Common myeloid progenitor, CD34-positive (primary cell): Measurements from ENCODE around the gene KCNA3.

Experiments
- CTCF ChIA-PET: fragments of 350-600 bp; sonication (Branson Sonifier 250); formaldehyde crosslinking; loops from one replicate; lab custom pipeline; 2021; ENCODE audit warnings: antibody characterized with exemption; lab: Charles Lee
- POLR2A ChIA-PET: fragments of 350-600 bp; sonication (Branson Sonifier 250); formaldehyde crosslinking; loops from one replicate; lab custom pipeline; 2021; ENCODE audit warnings: antibody characterized with exemption; lab: Charles Lee
- DNase-seq, 3 donors: peaks; one replicate each; pipeline versions ENCODE4 v3.0.0 to v3.0.0-alpha.2; 2013
- H3K27ac ChIP-seq, 2 experiments: 1 replicate in 1 of 2; 2 replicates in 1 of 2; pipeline ENCODE4 v1.7.0; 2013; ENCODE audit warnings: inconsistent platforms in 2 of 2, low read length in 2 of 2, mild to moderate bottlenecking in 2 of 2, low read depth in 1 of 2, moderate library complexity in 1 of 2; ENCODE audit not compliant: severe bottlenecking in 2 of 2, insufficient read depth in 1 of 2, poor library complexity in 1 of 2
- H3K27me3 ChIP-seq, 5 experiments: replicated peaks in 2 of 5; 1 replicate in 3 of 5; 2 replicates in 2 of 5; pipeline versions ENCODE4 v1.6.1 to v1.7.0; 2013; ENCODE audit warnings: low read length in 4 of 5, mild to moderate bottlenecking in 2 of 5, moderate library complexity in 2 of 5, inconsistent platforms in 1 of 5; ENCODE audit not compliant: insufficient read depth in 5 of 5, control insufficient read depth in 4 of 5
- H3K36me3 ChIP-seq, 4 experiments: 1 replicate in 2 of 4; 2 replicates in 2 of 4; pipeline versions ENCODE4 v1.6.1 to v1.7.0; 2013; ENCODE audit warnings: low read length in 3 of 4, control low read depth in 1 of 4, mild to moderate bottlenecking in 1 of 4; ENCODE audit not compliant: control insufficient read depth in 4 of 4, insufficient read depth in 4 of 4
- H3K4me1 ChIP-seq, 4 experiments: 1 replicate in 3 of 4; 2 replicates in 1 of 4; pipeline versions ENCODE4 v1.6.1 to v1.7.1; 2013; ENCODE audit warnings: low read length in 3 of 4, mild to moderate bottlenecking in 3 of 4, control low read depth in 1 of 4, inconsistent platforms in 1 of 4, moderate library complexity in 1 of 4; ENCODE audit not compliant: control insufficient read depth in 4 of 4, insufficient read depth in 4 of 4; ENCODE audit errors: control extremely low read depth in 1 of 4
- H3K4me3 ChIP-seq, 7 experiments: 1 replicate in 4 of 7; 2 replicates in 3 of 7; pipeline versions ENCODE4 v1.5.1 to v1.7.0; 2013; ENCODE audit warnings: mild to moderate bottlenecking in 7 of 7, low read length in 6 of 7, moderate library complexity in 6 of 7, inconsistent platforms in 2 of 7, low read depth in 2 of 7, control low read depth in 1 of 7; ENCODE audit not compliant: insufficient read depth in 4 of 7, control insufficient read depth in 1 of 7; ENCODE audit errors: extremely low read depth in 1 of 7
- H3K9me3 ChIP-seq, 5 experiments: 1 replicate in 4 of 5; 2 replicates in 1 of 5; pipeline versions ENCODE4 v1.6.1 to v1.7.1; 2013; ENCODE audit warnings: low read length in 4 of 5, mild to moderate bottlenecking in 2 of 5, inconsistent platforms in 1 of 5, low read depth in 1 of 5, moderate library complexity in 1 of 5; ENCODE audit not compliant: control insufficient read depth in 4 of 5, insufficient read depth in 2 of 5; ENCODE audit errors: control extremely low read depth in 1 of 5
- WGBS: methylation state at CpG from one replicate; pipeline ENCODE4 v1.1.5; 2013; ENCODE audit not compliant: insufficient coverage; 5-methylcytosine and 5-hydroxymethylcytosine counted together

The KCNA3 gene

DNA sequence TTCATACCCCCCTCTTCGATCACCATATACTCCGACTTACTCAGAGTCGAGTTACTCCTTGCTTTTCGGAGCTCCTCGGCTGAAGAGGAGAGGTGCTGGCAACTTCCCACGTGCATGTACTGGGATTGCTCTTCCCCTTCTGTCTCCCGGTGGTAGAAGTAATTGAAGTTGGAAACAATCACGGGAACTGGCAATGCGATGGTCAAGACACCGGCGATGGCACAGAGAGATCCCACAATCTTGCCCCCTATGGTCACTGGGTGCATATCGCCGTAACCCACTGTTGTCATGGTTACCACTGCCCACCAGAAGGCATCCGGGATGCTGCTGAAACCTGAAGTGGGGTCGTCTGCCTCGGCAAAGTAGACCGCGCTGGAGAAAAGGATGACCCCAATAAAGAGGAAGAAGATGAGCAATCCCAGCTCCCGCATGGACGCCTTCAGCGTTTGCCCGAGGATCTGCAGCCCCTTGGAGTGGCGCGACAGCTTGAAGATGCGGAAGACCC lies 1.5 kb downstream of the KCNA3 start:
- Histone ChIP-seq H3K27ac (peak overlapping the region; percentile 61 to 81), H3K4me1 (peaks cover 23 to 52% (median 39%) of the 10 kb centered on the region in 4 experiments), H3K4me3 (peak overlapping the region in 5 of 7 experiments; percentile 54 to 76 (median 72)), H3K36me3 (no peaks in the 10 kb centered on the region), H3K9me3 (no peaks in the 10 kb centered on the region), H3K27me3 (peaks cover 0 to 35% (median 0%) of the 10 kb centered on the region in 5 experiments)
- POLR2A ChIA-PET: no interaction called here
- peak in 1 of 3 donors; percentile 13 for DNase-seq
- CTCF ChIA-PET: interaction anchor here (1.2 to 1.9 kb wide), 3 partner anchors 9 to 39 kb away, joined by 3 to 4 read pairs (median 3); no protein-coding TSS in a partner anchor
- WGBS: 76% methylated on average over 25 of the region's 25 CpGs

DNA sequence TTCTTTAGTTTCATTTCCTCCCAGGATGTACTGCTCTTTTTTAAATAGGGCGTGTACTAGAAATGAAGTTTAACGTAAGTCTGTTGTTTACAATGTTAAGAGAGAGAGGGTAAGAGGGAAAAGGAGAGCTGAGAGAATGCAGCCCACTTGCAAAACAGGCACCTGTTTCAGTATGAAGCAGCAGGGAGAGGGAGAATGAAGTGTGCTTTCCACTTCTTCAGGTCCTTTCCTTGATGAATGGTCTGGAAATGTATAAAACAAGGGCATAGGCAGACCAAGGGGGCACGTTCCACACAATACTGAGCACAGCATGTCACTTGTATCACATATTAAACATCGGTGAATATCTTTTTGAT lies 2.0 kb downstream of the KCNA3 start:
- DNase-seq: peak in 2 of 3 donors; percentile 53 to 70
- H3K36me3 ChIP-seq: no peaks in the 10 kb centered on the region
- peaks cover 0 to 35% (median 0%) of the 10 kb centered on the region in 5 experiments for H3K27me3 ChIP-seq
- no CpG with 5 or more reads among the region's 4 CpGs for WGBS
- POLR2A ChIA-PET: no interaction called here
- H3K27ac ChIP-seq: peak overlapping the region; percentile 61 to 81
- H3K9me3 ChIP-seq: no peaks in the 10 kb centered on the region
- peak overlapping the region in 6 of 7 experiments; percentile 30 to 76 (median 68) for H3K4me3 ChIP-seq
- H3K4me1 ChIP-seq: peaks cover 23 to 52% (median 39%) of the 10 kb centered on the region in 4 experiments
- CTCF ChIA-PET: interaction anchor here (1.2 kb wide), 1 partner anchor 38 kb away, joined by 3 read pairs; no protein-coding TSS in a partner anchor

DNA sequence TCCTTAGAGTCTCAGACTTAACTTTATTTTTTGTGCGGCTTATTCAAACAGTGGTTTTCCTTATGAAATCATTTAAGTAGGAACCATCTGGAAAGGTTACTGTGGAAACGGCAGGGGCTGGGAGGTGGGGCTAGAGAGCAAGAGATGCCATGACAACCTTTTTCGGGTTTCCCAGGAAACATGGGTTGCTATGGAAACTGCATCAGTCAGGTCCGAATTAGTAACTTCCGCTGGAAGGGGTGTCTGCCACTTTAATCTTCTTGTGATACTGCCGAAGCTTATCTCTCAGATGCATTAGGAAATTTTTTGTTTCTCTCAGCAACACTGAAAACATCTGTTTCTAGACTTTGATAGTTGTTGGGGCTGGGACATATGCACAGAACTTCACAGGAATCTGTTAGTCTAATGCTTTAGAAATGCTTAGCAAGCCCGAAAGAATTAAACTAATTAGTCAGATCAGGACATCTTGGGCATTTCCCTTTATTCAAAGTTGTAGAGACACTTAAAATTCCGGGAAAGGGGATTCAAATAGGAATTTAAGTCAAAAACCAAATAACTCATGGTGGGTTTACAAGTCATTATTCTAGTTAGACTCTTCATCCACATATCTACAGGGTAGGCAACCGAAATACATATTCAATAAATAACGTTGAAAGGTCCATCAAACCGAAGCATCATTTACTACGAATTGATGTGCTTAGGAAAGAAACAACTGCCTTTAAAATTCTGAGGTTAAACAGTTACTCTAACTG lies 2.6 kb downstream of the KCNA3 start:
- peak overlapping the region in 5 of 7 experiments; percentile 54 to 76 (median 72) for H3K4me3 ChIP-seq

DNA sequence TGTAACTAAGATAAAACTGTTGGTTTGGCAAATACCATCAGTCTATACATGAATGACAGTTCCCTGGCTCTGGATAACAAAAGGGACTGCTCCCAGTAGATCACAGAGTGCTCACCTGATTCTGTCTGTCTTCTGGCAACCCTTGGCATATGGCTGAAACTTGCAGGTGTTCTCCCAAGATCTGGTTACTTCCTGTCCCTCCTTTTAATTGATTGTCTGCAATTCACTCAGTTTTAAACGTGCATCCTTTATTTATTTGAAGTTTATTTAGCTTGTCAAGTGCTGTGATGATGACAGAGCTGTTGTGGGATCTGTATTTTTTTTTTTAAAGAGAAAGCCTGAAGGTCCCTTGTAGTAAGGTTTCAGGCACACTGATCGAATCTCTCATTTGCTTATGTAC lies 3.4 kb downstream of the KCNA3 start:
- H3K27ac ChIP-seq: peak overlapping the region in 1 of 2 experiments; percentile 81
- peak overlapping the region in 3 of 7 experiments; percentile 33 to 76 (median 35) for H3K4me3 ChIP-seq
- no peaks in the 10 kb centered on the region for H3K9me3 ChIP-seq
- peak in 2 of 3 donors; percentile 18 to 37 for DNase-seq
- no CpG with 5 or more reads among the region's 2 CpGs for WGBS
- H3K4me1 ChIP-seq: peaks cover 23 to 52% (median 39%) of the 10 kb centered on the region in 4 experiments
- POLR2A ChIA-PET: no interaction called here
- H3K36me3 ChIP-seq: peaks cover 0 to 3% (median 0%) of the 10 kb centered on the region in 4 experiments
- peaks cover 0 to 37% (median 0%) of the 10 kb centered on the region in 5 experiments for H3K27me3 ChIP-seq
- CTCF ChIA-PET: interaction anchor here (0.6 kb wide), 1 partner anchor 300 kb away, joined by 3 read pairs; no protein-coding TSS in a partner anchor

More for the DNA sequence above, 2.6 kb downstream of the KCNA3 start:
- 2% methylated on average over 7 of the region's 12 CpGs for WGBS
- no peaks in the 10 kb centered on the region for H3K9me3 ChIP-seq
- H3K36me3 ChIP-seq: peaks cover 0 to 3% (median 0%) of the 10 kb centered on the region in 4 experiments
- CTCF ChIA-PET: interaction anchor here (1.2 kb wide), 1 partner anchor 38 kb away, joined by 3 read pairs; no protein-coding TSS in a partner anchor
- H3K4me1 ChIP-seq: peaks cover 23 to 52% (median 39%) of the 10 kb centered on the region in 4 experiments
- peak overlapping the region; percentile 61 to 81 for H3K27ac ChIP-seq
- DNase-seq: peak; percentile 76 to 81 (median 81)
- peaks cover 0 to 35% (median 0%) of the 10 kb centered on the region in 5 experiments for H3K27me3 ChIP-seq
- POLR2A ChIA-PET: no interaction called here

DNA sequence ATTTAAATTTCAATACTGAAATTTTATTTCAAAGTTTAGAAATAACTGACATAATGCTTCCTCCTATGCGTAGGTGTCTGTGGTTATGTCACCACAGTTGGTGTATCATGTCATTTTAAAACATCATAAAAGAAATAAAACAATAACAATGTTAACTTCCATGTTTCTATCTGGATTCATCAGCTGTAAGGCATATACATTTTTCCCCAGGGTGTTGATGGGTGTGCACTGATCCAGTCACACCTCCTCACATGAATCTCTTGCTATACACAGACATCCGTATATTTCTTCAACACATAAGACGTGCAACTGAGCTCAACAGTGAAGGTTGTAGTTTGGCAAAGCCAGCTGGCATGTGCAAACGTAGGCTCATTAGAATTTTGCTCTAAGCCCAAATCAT lies 6.2 kb downstream of the KCNA3 start:
- Histone ChIP-seq H3K36me3 (peaks cover 0 to 13% (median 6%) of the 10 kb centered on the region in 4 experiments), H3K4me3 (no peak overlapping the region), H3K27ac (no peak overlapping the region), H3K27me3 (peaks cover 0 to 21% (median 0%) of the 10 kb centered on the region in 5 experiments), H3K4me1 (peaks cover 15 to 28% (median 26%) of the 10 kb centered on the region in 4 experiments), H3K9me3 (no peaks in the 10 kb centered on the region)
- no CpG with 5 or more reads among the region's 4 CpGs for WGBS
- ChIA-PET CTCF (no interaction called here), POLR2A (interaction anchor here (0.6 kb wide), 1 partner anchor 49 kb away, joined by 3 read pairs; no protein-coding TSS in a partner anchor)
- DNase-seq: no peak

DNA sequence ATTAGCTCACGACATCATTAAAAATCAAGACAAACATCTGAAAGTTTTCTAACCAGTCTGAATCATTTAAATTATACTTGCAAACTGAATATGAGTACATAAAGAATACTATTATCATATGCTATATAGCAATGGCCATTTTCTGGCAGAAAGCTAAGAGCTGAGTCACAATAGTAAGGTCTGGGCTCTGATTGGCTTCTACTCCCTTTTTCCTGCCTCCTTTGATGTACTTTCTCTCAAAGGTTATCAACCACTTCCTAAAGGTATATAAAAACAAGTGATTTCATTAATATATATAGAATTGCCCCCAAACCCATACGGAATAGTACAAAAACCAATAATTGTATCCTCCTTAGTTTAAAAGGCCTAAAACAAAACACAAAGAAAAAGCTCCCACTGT lies 7.0 kb downstream of the KCNA3 start:
- Histone ChIP-seq H3K27ac (no peak overlapping the region), H3K4me1 (peaks cover 12 to 20% (median 19%) of the 10 kb centered on the region in 4 experiments), H3K4me3 (no peak overlapping the region), H3K9me3 (no peaks in the 10 kb centered on the region), H3K27me3 (peaks cover 0 to 17% (median 0%) of the 10 kb centered on the region in 5 experiments), H3K36me3 (peaks cover 0 to 13% (median 7%) of the 10 kb centered on the region in 4 experiments)
- DNase-seq: no peak
- ChIA-PET CTCF (interaction anchor here (1.1 kb wide), 2 partner anchors 15 to 17 kb away, joined by 3 read pairs; no protein-coding TSS in a partner anchor), POLR2A (no interaction called here)
- WGBS: no CpG with 5 or more reads among the region's 2 CpGs
